Adrenal gland (tissue), 12 donors: ENCODE results near the gene ACAT2. TPM values are rescaled to one million over a fixed set of nuclear protein-coding genes. Genes with fewer than 3 reads are reported as not detected.
"Not testable (repeated sequence)": the region's sequence is repeated elsewhere in the genome, so short reads cannot be mapped to it uniquely, and the experiment has no call there.

ENCODE experiments used
- DNase-seq, 7 donors: peaks; one replicate each; pipeline ENCODE4 v3.0.0-alpha.2; 2019 to 2020
- H3K27ac ChIP-seq, 5 donors: fragments of 200-600 bp; sonication (generic) in 4 of 5; 1 replicate in 3 of 5; 2 replicates in 2 of 5; pipeline versions ENCODE4 v1.5.1 to v1.8.0; 2016 to 2020; ENCODE audit warnings: mild to moderate bottlenecking in 1 of 5
- H3K27me3 ChIP-seq: fragments of 200-600 bp; 2 replicates; pipeline ENCODE4 v1.8.0; 2021
- H3K36me3 ChIP-seq, 2 donors: fragments of 200-600 bp; replicated peaks in 1 of 2; 1 replicate in 1 of 2; 2 replicates in 1 of 2; pipeline versions ENCODE4 v1.5.1 to v1.8.0; 2018 to 2022
- H3K4me1 ChIP-seq, 2 donors: fragments of 200-600 bp; replicated peaks in 1 of 2; 1 replicate in 1 of 2; 2 replicates in 1 of 2; pipeline versions ENCODE4 v1.5.1 to v1.8.0; 2018 to 2021
- H3K4me3 ChIP-seq, 4 donors: fragments of 200-600 bp; sonication (generic) in 3 of 4; one replicate each; pipeline ENCODE4 v1.5.1; 2016 to 2018
- H3K9me3 ChIP-seq, 3 donors: fragments of 200-600 bp; sonication (generic) in 1 of 3; replicated peaks in 1 of 3; 1 replicate in 2 of 3; 2 replicates in 1 of 3; pipeline versions ENCODE4 v1.5.1 to v1.8.0; 2016 to 2021
- CTCF ChIP-seq, 6 experiments: fragments of 450-650 bp in 4 of 6; fragments of 200-600 bp in 2 of 6; sonication (generic) in 1 of 6; IDR thresholded peaks; 1 replicate in 5 of 6; 2 replicates in 1 of 6; pipeline versions ENCODE4 v1.5.1 to v1.8.0; 2016 to 2021; ENCODE audit warnings: antibody characterized with exemption in 6 of 6, mild to moderate bottlenecking in 2 of 6, moderate library complexity in 1 of 6
- POLR2A ChIP-seq, 2 donors: fragments of 450-650 bp; IDR thresholded peaks; one replicate each; pipeline ENCODE4 v1.6.1; 2017; ENCODE audit warnings: antibody characterized with exemption in 2 of 2, mild to moderate bottlenecking in 2 of 2, moderate library complexity in 1 of 2
- WGBS, 4 donors: extraction: QIAGEN DNeasy Blood & Tissue Kit in 2 of 4; methylation state at CpG; one replicate each; pipeline versions ENCODE4 v1.1.5 to v1.1.7; 2013 to 2017; 5-methylcytosine and 5-hydroxymethylcytosine counted together
- intact Hi-C, 2 donors: fragments of 100-400 bp; cut with DNase I; formaldehyde crosslinking; loops; one replicate each; pipeline versions ENCODE4 v1.14.1 to v1.15.0; 2022 to 2023
- polyA plus RNA-seq, 3 donors: library from polyadenylated mRNA; stranded (reverse); fragments of 200-250 nt in 2 of 3; fragments of 350-450 nt in 1 of 3; fragmentation: Illumina TruSeq in 1 of 3; extraction: RNeasy Lipid Tissue Mini Kit (QIAGEN cat#74804) in 1 of 3; gene quantifications; one replicate each; pipeline ENCODE4 v1.2.3, GENCODE V29; 2013 to 2014
- total RNA-seq, 9 donors: library from RNA; depleted of rRNA in 4 of 9; stranded (reverse); fragments of >200 nt in 4 of 9; fragments of 120-200 nt in 1 of 9; fragmentation: NEBNext Ultra II Directional in 1 of 9; extraction: Animal tissue kit (Norgen Biotek cat#: 25700) in 1 of 9; gene quantifications; one replicate each; pipeline versions ENCODE4 v1.1.0 to v1.2.4, GENCODE V29; 2013 to 2023
- donor health status: healthy with polysubstance abuse.
- donor health status: Bipolar disorder and iron deficiency.
- donor health status: DM: yes; HTN: yes; CAD: no.
- donor health status: DM: no; HTN: no; CAD: no.
- donor health status: DM: no; HTN: no; CAD: no.
- donor health status: DM: yes; HTN: yes; CAD: no.

ACAT2 gene
- total and polyA plus RNA-seq, 12 donors: 8.7 to 305 (median 18.2) TPM

- H3K27me3 ChIP-seq: no peaks in the 10 kb centered on the region
- H3K9me3 ChIP-seq: no peaks in the 10 kb centered on the region
- H3K36me3 ChIP-seq: no peaks in the 10 kb centered on the region
- peak in 1 of 7 donors; percentile 19 for DNase-seq
- peaks cover 26 to 60% of the 10 kb centered on the region in 2 donors for H3K4me1 ChIP-seq
- TF ChIP-seq POLR2A (IDR thresholded peaks at IDR 0.05) (no peak), CTCF (IDR thresholded peaks at IDR 0.05) (no peak)
- peak overlapping the region in 1 of 5 donors; percentile 99 for H3K27ac ChIP-seq
- peak overlapping the region in 1 of 4 donors; percentile 100 for H3K4me3 ChIP-seq
- intact Hi-C loops: loop anchor here in 1 of 2 donors (5.0 kb wide), 1 partner anchor 37 kb away; the partner anchor contains the start of gene SOD2
- WGBS, 4 donors: 23 to 29% (median 26%) methylated on average over 4 of the region's 4 CpGs
These were observed 32.1 kb upstream of the ACAT2 start for GRCh38 chr6:159729598-159730331.

- 73 to 76% (median 75%) methylated on average over 6 of the region's 6 CpGs for WGBS, 4 donors
- intact Hi-C loops: no loop called here
- no peaks in the 10 kb centered on the region for H3K9me3 ChIP-seq
- DNase-seq: no peak
- H3K4me3 ChIP-seq: peak overlapping the region in 1 of 4 donors; percentile 100
- peaks cover 26 to 61% of the 10 kb centered on the region in 2 donors for H3K4me1 ChIP-seq
- no peaks in the 10 kb centered on the region for H3K36me3 ChIP-seq
- no peak overlapping the region for H3K27ac ChIP-seq
- no peaks in the 10 kb centered on the region for H3K27me3 ChIP-seq
- TF ChIP-seq CTCF (IDR thresholded peaks at IDR 0.05): no peak
- TF ChIP-seq POLR2A (IDR thresholded peaks at IDR 0.05): no peak
These were observed 31.5 kb upstream of the ACAT2 start for GRCh38 chr6:159730332-159730676.

GRCh38 chr6:159732550-159732949 is 29.3 kb upstream of the ACAT2 start:
- intact Hi-C loops, DNase-seq, H3K9me3 ChIP-seq, H3K27me3 ChIP-seq, H3K4me3 ChIP-seq, H3K27ac ChIP-seq, H3K36me3 ChIP-seq: not testable (repeated sequence)
- WGBS, 4 donors: 86 to 91% (median 89%) methylated on average over 12 of the region's 12 CpGs
- peaks cover 18 to 67% of the 10 kb centered on the region in 2 donors for H3K4me1 ChIP-seq

- intact Hi-C loops: not testable (repeated sequence)
- WGBS, 4 donors: 90 to 100% (median 95%) methylated on average over 8 to 12 of the region's 12 CpGs
- peaks cover 17 to 73% of the 10 kb centered on the region in 2 donors for H3K4me1 ChIP-seq
These were observed 28.4 kb upstream of the ACAT2 start for GRCh38 chr6:159733395-159733794.

GRCh38 chr6:159736908-159737307 is 24.9 kb upstream of the ACAT2 start:
- no peaks in the 10 kb centered on the region for H3K9me3 ChIP-seq
- 83 to 93% (median 90%) methylated on average over 7 of the region's 7 CpGs for WGBS, 4 donors
- no peak overlapping the region for H3K4me3 ChIP-seq
- H3K27me3 ChIP-seq: no peaks in the 10 kb centered on the region
- intact Hi-C loops: no loop called here
- H3K4me1 ChIP-seq: peaks cover 6 to 53% of the 10 kb centered on the region in 2 donors
- TF ChIP-seq CTCF (IDR thresholded peaks at IDR 0.05): no peak
- TF ChIP-seq POLR2A (IDR thresholded peaks at IDR 0.05): no peak
- no peak for DNase-seq
- no peak overlapping the region for H3K27ac ChIP-seq
- peaks cover 0 to 22% of the 10 kb centered on the region in 2 donors for H3K36me3 ChIP-seq

More at GRCh38 chr6:159733395-159733794, 28.4 kb upstream of the ACAT2 start:
- not testable (repeated sequence) for H3K27ac ChIP-seq, H3K27me3 ChIP-seq, DNase-seq, H3K9me3 ChIP-seq, H3K4me3 ChIP-seq, H3K36me3 ChIP-seq
